Hematopoietic multipotent progenitor cell treated with erythropoietin and hydrocortisone succinate and interleukin-3 and kit ligand, for 6 days (in vitro differentiated cells): ENCODE measurements around the gene NUMA1.

Experiments used
- DNase-seq: peaks from one replicate; pipeline ENCODE4 v3.0.0-alpha.2; 2015

Gene NUMA1

DNA sequence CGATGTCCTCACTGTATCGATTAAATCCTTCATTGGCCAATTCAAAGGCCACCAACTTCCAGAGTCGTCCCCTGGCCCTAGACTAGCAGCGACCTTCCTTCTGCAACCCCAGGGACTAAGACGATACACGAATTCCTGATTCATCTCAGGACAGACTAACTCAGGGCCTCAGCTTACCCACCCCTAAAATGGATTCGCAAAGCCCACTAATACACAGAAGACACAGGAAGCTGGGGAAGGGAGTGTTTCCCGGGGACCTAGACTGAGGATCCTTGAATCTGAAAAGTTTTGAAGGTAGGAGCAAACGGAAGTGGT lies 22.2 kb upstream of the NUMA1 start:
- no peak for DNase-seq

DNA sequence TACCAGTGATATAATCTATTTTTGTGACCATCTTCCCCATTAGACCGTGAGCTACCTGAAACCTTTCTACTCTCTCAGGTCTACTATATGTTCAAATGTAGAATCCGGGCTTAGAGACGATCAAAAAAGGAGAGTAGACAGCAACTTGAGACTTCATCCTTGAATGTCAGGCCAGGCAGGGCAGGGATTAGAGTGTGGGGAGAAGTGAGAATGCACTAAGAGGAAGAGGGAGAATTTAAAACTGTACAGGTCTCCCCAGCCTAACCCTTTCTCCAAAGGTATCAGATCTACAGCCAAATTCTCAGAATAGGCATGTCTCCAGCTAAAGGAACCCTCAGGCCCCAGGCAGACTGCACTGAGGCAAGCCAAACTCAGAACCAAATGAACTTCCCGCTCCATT lies 21.8 kb upstream of the NUMA1 start:
- DNase-seq, result peak; percentile 31

DNA sequence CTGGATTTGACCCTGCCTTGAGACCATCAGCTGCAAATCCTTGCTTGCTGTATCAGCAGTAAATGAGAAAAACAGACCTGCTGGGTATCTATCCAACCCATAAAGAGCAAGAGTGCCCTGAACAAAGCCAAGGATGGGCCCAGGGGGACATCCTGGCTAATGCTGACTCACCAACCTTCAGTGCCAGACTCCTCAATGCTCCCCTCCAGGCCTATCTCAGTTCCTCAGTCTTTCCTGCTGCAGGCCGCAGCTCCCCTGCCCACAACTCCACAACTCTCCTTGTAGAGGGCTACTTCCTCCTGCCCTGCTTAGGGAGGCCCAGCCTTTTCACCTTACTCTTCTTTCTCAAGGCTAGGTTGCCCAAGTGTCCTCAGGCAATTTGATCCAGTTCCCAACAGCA lies 20.1 kb upstream of the NUMA1 start:
- DNase-seq, result peak; percentile 93

DNA sequence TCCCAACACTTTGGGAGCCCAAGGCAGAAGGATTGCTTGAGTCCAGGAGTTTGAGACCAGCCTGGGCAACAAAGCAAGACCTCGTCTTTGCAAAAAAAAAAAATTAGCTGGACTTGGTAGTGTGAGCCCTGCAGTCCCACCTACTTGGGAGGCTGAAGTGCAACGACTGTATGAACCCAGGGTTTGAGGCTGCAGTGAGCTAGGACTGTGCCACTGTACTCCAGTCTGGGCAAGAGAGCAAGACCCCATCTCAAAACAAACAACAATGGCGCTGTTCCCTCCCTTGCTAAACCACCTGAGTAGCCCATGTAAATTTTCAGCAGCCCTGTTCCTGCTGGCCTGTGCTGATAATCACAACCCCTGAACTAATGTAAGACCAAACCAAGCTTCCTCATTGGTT lies 19.7 kb upstream of the NUMA1 start:
- no peak for DNase-seq

DNA sequence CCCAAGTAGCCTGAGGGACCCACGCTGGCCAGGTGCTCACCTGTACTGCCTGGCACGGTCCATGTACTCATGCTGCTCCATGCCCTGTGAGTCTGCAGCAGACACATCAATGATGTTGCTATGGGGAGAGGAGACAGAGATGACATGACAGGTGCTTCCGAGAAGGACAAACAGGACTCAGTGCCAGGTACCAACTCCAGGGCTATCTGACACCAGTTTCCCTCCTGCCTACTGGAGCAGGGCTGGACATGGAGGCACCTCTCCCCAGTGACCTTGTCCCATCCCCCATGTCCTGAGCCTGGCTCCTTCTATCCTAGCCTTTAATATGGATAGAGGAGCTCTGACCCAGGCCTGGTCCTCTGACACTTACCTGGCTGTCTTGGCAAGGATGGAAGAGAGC lies 18.4 kb upstream of the NUMA1 start:
- no peak for DNase-seq

DNA sequence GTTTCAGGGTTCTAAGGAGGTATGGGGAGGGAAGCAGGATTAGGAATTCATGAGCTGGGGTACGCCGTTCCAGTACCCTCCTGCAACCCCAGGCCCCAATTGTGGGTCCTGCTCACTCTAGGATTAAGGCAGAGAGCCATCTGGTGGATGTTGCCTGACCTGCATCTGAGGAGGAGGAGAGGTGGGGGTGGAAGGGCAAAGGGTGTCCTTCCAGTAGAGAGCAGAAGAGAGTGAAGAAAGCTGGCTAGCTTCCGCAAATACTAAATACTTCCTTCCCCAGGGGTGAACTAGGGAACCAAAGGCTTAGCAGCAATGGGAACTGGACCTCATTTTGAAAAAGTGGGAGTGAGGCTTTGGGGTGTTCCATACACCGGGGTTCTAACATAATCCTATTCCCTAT lies 10.9 kb upstream of the NUMA1 start:
- DNase-seq, result peak; percentile 91

DNA sequence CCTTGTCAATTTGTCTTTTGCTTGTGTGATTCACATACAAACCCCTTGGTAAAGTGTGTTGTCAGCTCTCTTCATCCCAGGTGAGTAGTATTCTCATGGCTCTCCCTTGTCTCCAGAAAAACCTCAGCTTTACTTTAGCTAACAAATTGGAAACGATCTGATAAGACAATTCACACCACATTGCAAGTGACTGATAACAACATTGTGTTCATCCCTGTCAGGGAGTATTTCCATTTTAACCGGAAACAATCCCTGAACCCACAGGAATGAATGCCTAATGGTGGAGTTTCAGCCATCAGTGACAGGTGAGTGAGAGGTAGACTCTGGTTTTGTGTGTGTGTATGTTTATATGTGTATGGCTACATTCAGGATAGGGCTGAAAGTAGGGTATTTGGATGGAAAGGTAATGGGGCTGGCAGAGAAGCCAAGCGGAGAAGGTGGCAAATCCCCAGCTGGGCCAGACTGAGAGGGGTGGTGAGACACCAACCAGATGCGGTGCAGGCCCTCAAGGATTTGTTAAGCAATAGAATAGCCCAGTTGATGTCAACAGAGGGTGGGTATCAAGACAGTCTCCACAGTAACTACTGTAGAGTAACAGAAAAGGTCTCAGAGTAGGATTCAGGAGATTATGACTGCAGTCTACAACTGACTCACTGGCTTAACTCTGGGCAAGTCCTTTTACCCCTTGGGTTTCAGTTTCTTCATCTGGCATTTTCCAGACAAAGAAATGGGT lies 7.9 kb upstream of the NUMA1 start:
- DNase-seq, result no peak

GRCh38 chr11:72085621-72086351 lies 5.4 kb upstream of the NUMA1 start:
- DNase-seq, result no peak

- no peak for DNase-seq
Measured at GRCh38 chr11:72084965-72085364, 4.6 kb upstream of the NUMA1 start.

GRCh38 chr11:72084076-72084475 lies 3.7 kb upstream of the NUMA1 start:
- DNase-seq, result no peak

DNA sequence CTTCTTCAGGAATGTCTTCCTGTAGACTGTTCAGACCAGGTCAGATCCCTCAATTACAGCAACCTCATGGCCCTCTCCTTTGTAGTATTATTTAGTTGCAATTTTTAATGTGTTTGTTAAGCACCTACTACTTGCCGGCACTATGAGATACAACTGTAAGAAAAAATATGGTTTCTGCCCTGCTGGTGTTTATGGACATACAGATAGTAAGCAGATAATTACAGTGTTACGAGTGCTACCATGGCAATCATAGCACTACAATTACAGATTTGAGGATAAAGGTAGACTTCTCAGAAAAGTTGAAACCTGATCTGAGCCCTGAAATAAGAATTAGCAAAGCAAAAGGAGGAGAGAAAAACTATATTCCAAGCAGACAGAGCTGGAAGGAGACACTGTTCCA lies 3.1 kb upstream of the NUMA1 start:
- no peak for DNase-seq

GRCh38 chr11:72081821-72082453 lies 1.6 kb upstream of the NUMA1 start:
- no peak for DNase-seq

GRCh38 chr11:72081184-72081644 lies 872 bp upstream of the NUMA1 start:
- no peak for DNase-seq

DNA sequence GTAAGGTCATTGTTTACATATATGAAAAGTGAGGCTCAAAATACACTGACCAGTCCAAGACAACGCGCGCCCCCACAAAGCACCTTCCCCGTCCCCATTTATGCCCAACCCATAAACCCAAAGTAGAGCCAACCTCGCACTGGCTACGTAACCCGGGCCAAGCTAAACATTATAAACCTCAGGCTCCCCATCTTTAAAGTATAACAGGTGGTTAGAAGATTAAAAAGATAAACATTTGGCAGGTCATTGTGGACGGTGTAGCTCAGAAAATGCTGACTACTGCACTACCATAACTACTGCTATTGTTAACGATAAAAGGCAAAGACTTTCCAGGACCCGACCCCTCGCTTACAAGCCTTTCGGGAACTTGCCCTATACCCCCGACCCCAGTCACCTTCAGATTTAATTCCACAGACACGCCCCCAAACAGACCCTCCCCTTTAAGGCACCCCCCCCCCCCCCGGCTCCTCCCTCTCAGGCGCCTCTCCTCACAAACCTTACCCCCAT lies 470 bp downstream of the NUMA1 start:
- DNase-seq, result peak; percentile 43

DNA sequence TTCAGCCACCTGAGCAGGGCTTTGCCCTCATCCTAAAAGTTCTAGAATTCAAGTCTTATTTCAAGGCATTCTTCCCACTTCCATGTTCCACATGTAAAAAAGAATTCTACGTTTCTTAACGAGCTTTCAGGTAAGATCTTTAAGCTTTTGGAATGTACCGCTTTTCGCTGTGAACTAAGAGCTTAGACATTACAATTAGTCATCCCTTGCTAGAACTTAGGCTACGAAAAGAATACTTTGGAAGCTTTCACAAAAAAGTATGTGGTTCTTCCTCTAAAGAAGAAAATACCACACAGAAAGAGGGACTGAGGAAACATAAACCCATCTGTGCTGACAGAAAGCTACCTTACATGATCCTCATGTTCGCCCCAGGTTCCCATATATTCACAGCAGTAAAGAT lies 1.9 kb downstream of the NUMA1 start:
- no peak for DNase-seq

GRCh38 chr11:72075756-72076155 lies 4.6 kb downstream of the NUMA1 start:
- DNase-seq, result no peak

- peak; percentile 70 for DNase-seq
Measured at GRCh38 chr11:72075109-72075508, 5.2 kb downstream of the NUMA1 start.

GRCh38 chr11:72072348-72072747 lies 8.0 kb downstream of the NUMA1 start:
- DNase-seq, result no peak

DNA sequence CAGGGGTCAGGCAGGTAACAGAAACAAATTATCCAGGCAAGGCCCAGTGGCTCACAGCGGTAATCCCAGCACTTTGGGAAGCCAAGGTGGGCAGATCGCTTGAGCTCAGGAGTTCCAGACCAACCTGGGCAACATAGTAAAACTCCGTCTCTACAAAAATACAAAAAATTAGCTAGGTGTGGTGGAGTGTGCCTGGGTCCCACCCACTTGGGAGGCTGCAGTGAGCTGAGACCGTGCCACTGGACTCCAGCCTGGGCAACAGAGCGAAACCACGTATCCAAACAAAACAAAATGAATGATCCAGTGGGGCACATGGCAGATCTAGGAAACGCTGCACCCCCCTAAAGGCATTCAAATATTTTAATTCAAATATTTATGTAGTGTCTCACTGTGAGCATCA lies 9.9 kb downstream of the NUMA1 start:
- no peak for DNase-seq

DNA sequence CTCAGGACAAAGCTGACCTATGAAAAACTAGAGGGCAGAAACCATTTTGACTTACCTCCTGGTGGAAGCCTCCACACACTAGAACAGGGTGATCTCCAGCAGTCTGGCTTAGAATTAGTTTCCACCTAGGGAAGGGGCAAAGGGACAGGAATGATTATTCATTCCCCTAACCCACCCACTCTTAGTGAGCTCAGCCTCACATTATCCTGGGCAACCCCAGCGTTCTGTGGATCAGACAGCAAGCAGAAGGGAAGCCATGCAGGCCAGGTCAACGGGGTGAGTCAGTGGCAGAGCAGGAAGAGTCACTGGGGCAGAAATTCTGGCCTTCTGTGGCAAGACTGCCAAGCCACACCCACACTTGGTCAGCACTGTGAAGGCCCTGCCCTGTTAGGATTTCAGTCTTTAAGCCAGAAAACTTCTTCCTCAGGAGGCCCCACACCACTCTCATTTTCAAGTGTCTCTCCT lies 10.5 kb downstream of the NUMA1 start:
- peak; percentile 85 for DNase-seq

- no peak for DNase-seq
Measured at GRCh38 chr11:72069200-72069599, 11.1 kb downstream of the NUMA1 start.

- no peak for DNase-seq
Measured at GRCh38 chr11:72067676-72068075, 12.7 kb downstream of the NUMA1 start.

- no peak for DNase-seq
Measured at GRCh38 chr11:72067266-72067665, 13.1 kb downstream of the NUMA1 start.

DNA sequence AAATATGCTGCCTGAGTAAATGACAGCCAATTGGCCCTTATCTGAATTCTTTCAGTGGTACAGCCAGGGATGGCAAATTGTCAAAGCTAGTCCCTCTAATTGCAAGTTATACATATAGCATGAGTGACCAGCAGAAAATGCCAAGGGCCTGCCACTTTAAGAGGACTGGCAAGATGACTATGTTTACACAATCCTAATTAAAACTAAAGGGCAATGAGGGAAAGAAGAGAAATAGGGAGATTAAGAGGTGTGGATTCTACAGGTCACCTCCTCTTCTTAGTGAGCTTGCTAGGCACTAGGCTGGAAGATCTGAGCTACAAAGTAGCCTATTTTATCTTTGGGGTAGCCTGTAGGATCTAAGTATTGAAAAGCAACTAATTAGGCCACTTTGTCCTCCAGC lies 13.5 kb downstream of the NUMA1 start:
- DNase-seq, result no peak
